Measurements from ENCODE around the gene ELMO3. TPM values are rescaled to one million over a fixed set of nuclear protein-coding genes. Genes with fewer than 3 reads are reported as not detected.

ELMO3 gene
- total RNA-seq, 1 experiment from 2014 or later, result 8.6 TPM

DNA sequence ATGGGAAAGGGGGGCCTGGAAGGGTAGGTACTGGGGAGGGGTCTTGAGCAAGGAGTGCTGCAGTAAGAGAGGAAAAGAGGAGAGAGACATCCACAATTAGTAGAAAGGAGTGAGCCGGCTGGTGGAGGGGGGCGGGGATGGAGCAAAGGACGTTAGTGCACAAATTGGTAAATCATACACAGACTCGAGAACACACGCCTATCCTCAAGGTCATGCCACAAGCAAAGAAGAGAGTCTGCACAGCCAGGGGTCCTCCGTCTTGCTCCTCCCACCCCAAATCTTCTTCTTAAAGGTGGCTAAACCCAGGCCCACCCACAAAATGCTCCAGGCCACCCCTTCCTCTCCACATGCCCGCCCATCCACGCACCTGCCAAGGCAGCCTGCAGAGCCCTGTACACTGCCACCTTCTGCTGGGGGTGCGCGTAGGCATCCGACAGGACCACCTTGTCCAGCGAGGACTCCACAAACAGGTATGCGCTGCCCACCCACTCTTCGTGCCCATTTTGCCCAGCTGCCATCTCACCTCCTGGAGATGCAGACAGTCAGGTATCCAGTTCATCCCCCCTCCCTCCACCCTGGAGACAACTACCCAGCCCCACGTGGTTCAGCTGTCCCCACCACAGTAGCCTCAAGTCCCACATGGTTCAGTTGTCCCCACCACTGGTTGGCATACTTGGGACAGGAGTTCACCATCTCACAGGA is 42.6 kb upstream of the ELMO3 start:
- no peak overlapping the region for H2BK15ac ChIP-seq (ENCODE audit: low read depth, low read length)
- peaks cover 12 to 20% of the 10 kb centered on the region in 2 experiments for H3K4me1 Mint-ChIP-seq
- H3K27me3 Mint-ChIP-seq (ENCODE audit: low read depth), result peaks cover 100% of the 10 kb centered on the region
- no peak overlapping the region for H3K4ac ChIP-seq (ENCODE audit: low read depth, low read length)
- H4K8ac ChIP-seq (replicated peaks; ENCODE audit: insufficient read length, low read depth, low read length), result no peak overlapping the region
- no peaks in the 10 kb centered on the region; a peak in 1 of 7 replicates for H3K36me3 Mint-ChIP-seq (ENCODE audit: insufficient read depth in 1 of 3, low read depth in 3 of 3)
- no peak overlapping the region for H2AFZ ChIP-seq (ENCODE audit: low read length)
- no peaks in the 10 kb centered on the region for H3K4me1 ChIP-seq (ENCODE audit: insufficient read depth, low read length)
- no peak overlapping the region for H3T11ph ChIP-seq (ENCODE audit: low read length)
- no peak overlapping the region for H3K23ac ChIP-seq (ENCODE audit: insufficient read length, low read depth, low read length)
- no peak overlapping the region for H4K5ac ChIP-seq (ENCODE audit: insufficient read length, low read depth, low read length)
- H3K27ac Mint-ChIP-seq, result no peak overlapping the region
- no peaks in the 10 kb centered on the region for H3K9me3 ChIP-seq (ENCODE audit: control insufficient read depth, low read depth, low read length)
- no peak overlapping the region for H3K18ac ChIP-seq (ENCODE audit: insufficient read length, low read depth, low read length)
- TF ChIP-seq, protein P1, sequence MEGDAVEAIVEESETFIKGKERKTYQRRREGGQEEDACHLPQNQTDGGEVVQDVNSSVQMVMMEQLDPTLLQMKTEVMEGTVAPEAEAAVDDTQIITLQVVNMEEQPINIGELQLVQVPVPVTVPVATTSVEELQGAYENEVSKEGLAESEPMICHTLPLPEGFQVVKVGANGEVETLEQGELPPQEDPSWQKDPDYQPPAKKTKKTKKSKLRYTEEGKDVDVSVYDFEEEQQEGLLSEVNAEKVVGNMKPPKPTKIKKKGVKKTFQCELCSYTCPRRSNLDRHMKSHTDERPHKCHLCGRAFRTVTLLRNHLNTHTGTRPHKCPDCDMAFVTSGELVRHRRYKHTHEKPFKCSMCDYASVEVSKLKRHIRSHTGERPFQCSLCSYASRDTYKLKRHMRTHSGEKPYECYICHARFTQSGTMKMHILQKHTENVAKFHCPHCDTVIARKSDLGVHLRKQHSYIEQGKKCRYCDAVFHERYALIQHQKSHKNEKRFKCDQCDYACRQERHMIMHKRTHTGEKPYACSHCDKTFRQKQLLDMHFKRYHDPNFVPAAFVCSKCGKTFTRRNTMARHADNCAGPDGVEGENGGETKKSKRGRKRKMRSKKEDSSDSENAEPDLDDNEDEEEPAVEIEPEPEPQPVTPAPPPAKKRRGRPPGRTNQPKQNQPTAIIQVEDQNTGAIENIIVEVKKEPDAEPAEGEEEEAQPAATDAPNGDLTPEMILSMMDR (conservative IDR thresholded peaks at IDR 0.05), result no peak
- no CpG with 5 or more reads among the region's 15 CpGs for WGBS (ENCODE audit: extremely low coverage, insufficient read length, low lambda C conversion rate)
- no peaks in the 10 kb centered on the region for H3K79me2 ChIP-seq (ENCODE audit: insufficient read depth, low read length)
- H2BK120ac ChIP-seq (ENCODE audit: low read depth, low read length, poor library complexity, severe bottlenecking), result no peak overlapping the region
- no peak overlapping the region for H3K27ac ChIP-seq (ENCODE audit: insufficient read length, low read depth, low read length)
- H2BK12ac ChIP-seq (ENCODE audit: insufficient read length, low read depth, low read length), result no peak overlapping the region
- no peak overlapping the region for H3K56ac ChIP-seq (ENCODE audit: insufficient read length, low read depth, low read length)
- H2BK5ac ChIP-seq (ENCODE audit: insufficient read length, low read length), result no peak overlapping the region
- peaks cover 0 to 9% of the 10 kb centered on the region in 2 experiments; a peak in 3 of 5 replicates for H3K9me3 Mint-ChIP-seq
- peaks cover 21% of the 10 kb centered on the region for H3K23me2 ChIP-seq (ENCODE audit: insufficient read length, low read depth, low read length, poor library complexity, severe bottlenecking)
- peak; percentile 25 for DNase-seq
- no peak overlapping the region for H3K4me3 Mint-ChIP-seq
- no peak overlapping the region for H3K14ac ChIP-seq (ENCODE audit: insufficient read depth, low read length)
- no peak overlapping the region for H2BK20ac ChIP-seq (ENCODE audit: low read depth, low read length, poor library complexity, severe bottlenecking)
- H3K27me3 ChIP-seq (ENCODE audit: insufficient read depth, low read length), result peaks cover 83% of the 10 kb centered on the region
- no peak overlapping the region for H2AK5ac ChIP-seq (ENCODE audit: insufficient read length, low read length)
- no peak overlapping the region for H4K91ac ChIP-seq (ENCODE audit: insufficient read length, low read depth, low read length)
- H3K79me1 ChIP-seq (ENCODE audit: insufficient read depth, low read depth, low read length, poor library complexity, severe bottlenecking), result no peaks in the 10 kb centered on the region
- no peak overlapping the region for H3K9ac ChIP-seq (ENCODE audit: extremely low read depth, insufficient read length, low read length)
- H3K4me2 ChIP-seq (ENCODE audit: insufficient read depth, insufficient read length, low read length), result no peak overlapping the region
- H4K20me1 ChIP-seq (ENCODE audit: control insufficient read depth, insufficient read depth, insufficient read length), result no peaks in the 10 kb centered on the region

All from H9 (cell line).